Mammary epithelial cell (primary cell): ENCODE measurements around the gene NLGN1.

Experiments
- EZH2 ChIP-seq: IDR thresholded peaks from 2 replicates; pipeline ENCODE4 v1.6.1; 2012; ENCODE audit warnings: low read length, inconsistent platforms, borderline replicate concordance
- TF ChIP-seq, protein P1 (sequence below), 2 donors: IDR thresholded peaks in 1 of 2; conservative IDR thresholded peaks in 1 of 2; 2 replicates each; pipeline ENCODE4 v1.5.1; 2011 to 2012; ENCODE audit warnings: inconsistent platforms in 2 of 2, low read length in 2 of 2, mild to moderate bottlenecking in 2 of 2, control low read depth in 1 of 2, low read depth in 1 of 2; ENCODE audit not compliant: insufficient read depth in 1 of 2; ENCODE audit errors: extremely low read depth in 1 of 2

DNA sequence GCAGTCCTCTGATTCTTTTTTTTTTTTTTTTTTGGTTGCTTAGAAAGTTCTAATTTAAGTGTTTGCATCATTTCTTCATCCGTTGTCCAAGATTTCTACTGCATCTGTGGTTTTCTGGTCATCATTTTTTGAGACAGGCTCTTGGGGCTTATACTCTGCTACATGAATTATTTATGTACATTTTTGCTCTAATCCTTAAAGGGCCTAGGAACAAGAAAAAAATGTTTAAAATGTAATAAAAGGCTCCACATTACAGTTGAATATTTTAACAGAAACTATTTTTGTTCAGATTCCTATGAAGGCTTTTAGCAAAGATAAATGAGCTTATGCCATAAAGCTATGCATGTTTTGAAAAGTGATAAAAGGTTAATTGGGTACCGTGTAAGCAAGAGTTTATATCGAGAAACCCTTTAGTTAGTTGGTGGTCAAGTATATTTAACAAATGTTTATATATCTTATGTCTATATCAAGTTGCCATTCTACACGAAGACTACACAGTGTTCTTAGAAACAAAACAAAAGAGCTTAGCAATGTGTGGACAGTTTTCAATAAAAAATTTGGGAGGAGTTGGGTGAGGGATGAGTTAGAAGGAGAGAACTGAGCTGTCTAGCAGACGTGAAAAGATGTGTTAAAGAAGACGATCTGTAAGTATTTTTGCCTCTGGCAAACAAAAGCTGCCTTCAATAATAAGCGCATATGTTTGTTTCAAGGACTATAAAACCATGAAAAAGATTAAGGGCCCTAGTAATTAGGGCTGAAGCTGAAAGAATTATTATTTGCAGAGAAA, 898.0 kb downstream of the NLGN1 start:
- TF ChIP-seq, protein P1, sequence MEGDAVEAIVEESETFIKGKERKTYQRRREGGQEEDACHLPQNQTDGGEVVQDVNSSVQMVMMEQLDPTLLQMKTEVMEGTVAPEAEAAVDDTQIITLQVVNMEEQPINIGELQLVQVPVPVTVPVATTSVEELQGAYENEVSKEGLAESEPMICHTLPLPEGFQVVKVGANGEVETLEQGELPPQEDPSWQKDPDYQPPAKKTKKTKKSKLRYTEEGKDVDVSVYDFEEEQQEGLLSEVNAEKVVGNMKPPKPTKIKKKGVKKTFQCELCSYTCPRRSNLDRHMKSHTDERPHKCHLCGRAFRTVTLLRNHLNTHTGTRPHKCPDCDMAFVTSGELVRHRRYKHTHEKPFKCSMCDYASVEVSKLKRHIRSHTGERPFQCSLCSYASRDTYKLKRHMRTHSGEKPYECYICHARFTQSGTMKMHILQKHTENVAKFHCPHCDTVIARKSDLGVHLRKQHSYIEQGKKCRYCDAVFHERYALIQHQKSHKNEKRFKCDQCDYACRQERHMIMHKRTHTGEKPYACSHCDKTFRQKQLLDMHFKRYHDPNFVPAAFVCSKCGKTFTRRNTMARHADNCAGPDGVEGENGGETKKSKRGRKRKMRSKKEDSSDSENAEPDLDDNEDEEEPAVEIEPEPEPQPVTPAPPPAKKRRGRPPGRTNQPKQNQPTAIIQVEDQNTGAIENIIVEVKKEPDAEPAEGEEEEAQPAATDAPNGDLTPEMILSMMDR (conservative IDR thresholded peaks at IDR 0.05 in 1 of 2, IDR thresholded peaks at IDR 0.05 in 1 of 2; ENCODE audit: extremely low read depth in 1 of 2, insufficient read depth in 1 of 2, low read depth in 1 of 2, low read length in 2 of 2) = no peak
- TF ChIP-seq EZH2 = no peak
